Cardiac ventricle fibroblast (primary cell): ENCODE measurements around the gene TMEM182. TPM values are rescaled to one million over a fixed set of nuclear protein-coding genes. Genes with fewer than 3 reads are reported as not detected.

Source experiments
- total RNA-seq: library from RNA; depleted of rRNA; stranded (reverse); fragments of >200 nt; gene quantifications from 2 replicates; pipeline ENCODE4 v1.2.3, GENCODE V29; 2015

Gene TMEM182
- total RNA-seq: 0.62 and 0.88 TPM in 2 replicates

GRCh38 chr2:102761763-102762162 is at the start of gene TMEM182:
Gene TMEM182, plus strand, starts transcription at chr2:102762031. Its CDS starts 187 bp downstream, at chr2:102762218.

Other genes with a start within 250 kb of the TMEM182 start
- not detected in 2 replicates for gene SLC9A2, start 142.5 kb upstream of the TMEM182 start, total RNA-seq